ENCODE results near the gene PFDN4.
A peak's percentile ranks its signal among the peaks of the same experiment; 100 is the strongest.

Gene PFDN4

GRCh38 chr20:54203281-54203680 is 4.6 kb upstream of the PFDN4 start:
- H3K27ac ChIP-seq = no peak overlapping the region
- no peak for TF ChIP-seq CTCF (conservative IDR thresholded peaks at IDR 0.05)

- H3K27ac ChIP-seq = no peak overlapping the region
- TF ChIP-seq CTCF (conservative IDR thresholded peaks at IDR 0.05) = no peak
Measured at GRCh38 chr20:54204063-54204462, 3.8 kb upstream of the PFDN4 start.

- H3K27ac ChIP-seq = no peak overlapping the region
- TF ChIP-seq CTCF (conservative IDR thresholded peaks at IDR 0.05) = no peak
Measured at GRCh38 chr20:54204481-54204880, 3.4 kb upstream of the PFDN4 start.

GRCh38 chr20:54205450-54205849 is 2.4 kb upstream of the PFDN4 start:
- H3K27ac ChIP-seq = no peak overlapping the region
- TF ChIP-seq CTCF (conservative IDR thresholded peaks at IDR 0.05) = no peak

- H3K27ac ChIP-seq = peak overlapping the region; percentile 99
- no peak for TF ChIP-seq CTCF (conservative IDR thresholded peaks at IDR 0.05)
Measured at GRCh38 chr20:54207053-54207742, 689 bp upstream of the PFDN4 start.

- H3K27ac ChIP-seq = peak overlapping the region; percentile 99
- TF ChIP-seq CTCF (conservative IDR thresholded peaks at IDR 0.05) = no peak
Measured at GRCh38 chr20:54208548-54209176, 775 bp downstream of the PFDN4 start.

GRCh38 chr20:54209216-54209813 is 1.4 kb downstream of the PFDN4 start:
- peak overlapping the region; percentile 99; the same call in 1 of the 2 replicates for H3K27ac ChIP-seq
- TF ChIP-seq CTCF (conservative IDR thresholded peaks at IDR 0.05) = no peak
